Measurements from ENCODE around the gene CEMP1.
A peak's percentile ranks its signal among the peaks of the same experiment; 100 is the strongest.

The CEMP1 gene

DNA sequence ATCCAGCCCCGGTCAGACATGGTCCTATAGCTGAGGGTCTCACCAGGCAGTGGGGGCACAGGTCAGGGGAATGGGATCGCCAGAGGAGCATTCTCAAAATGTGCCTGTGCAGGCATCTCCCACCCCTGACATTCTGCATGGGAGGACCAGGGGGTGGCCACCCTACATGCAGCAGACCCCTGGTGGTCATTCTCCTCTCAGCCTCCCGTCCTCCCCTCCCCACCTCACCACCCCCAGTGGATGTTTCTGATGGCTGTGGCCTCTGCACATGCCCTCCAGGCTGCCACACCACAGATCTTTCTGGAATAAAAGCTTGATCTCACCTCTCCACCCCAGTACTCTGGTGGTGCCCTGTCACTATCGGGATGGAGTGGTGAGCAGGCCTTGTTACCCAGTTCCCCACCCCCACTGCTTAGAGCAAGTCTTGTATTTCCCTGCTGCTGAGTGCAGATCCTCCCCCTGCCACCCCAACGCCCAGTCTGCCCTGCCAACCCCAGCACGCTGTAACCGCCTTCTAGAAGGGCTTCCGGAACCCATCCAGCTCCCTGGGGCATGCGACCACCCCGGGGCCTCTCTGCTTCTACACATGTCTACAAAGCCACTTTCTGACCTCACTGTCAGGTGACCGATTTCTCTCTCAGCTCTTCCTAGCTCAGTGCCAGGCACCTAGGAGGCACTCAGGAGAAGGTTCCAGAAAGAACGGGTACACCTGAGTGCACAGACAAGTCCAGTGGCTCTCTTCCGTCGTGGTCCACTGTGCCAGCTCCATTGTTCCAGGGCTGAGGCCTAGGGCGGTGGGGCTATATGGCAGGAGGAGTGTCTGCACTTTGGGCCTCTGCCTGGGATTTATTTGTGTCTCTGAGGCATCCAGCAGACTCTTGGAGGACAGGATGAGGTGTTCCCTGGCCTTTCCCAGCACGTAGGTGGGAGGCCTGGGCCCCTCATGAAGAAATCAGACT, 47.0 kb downstream of the CEMP1 start:
- no peak for DNase-seq

DNA sequence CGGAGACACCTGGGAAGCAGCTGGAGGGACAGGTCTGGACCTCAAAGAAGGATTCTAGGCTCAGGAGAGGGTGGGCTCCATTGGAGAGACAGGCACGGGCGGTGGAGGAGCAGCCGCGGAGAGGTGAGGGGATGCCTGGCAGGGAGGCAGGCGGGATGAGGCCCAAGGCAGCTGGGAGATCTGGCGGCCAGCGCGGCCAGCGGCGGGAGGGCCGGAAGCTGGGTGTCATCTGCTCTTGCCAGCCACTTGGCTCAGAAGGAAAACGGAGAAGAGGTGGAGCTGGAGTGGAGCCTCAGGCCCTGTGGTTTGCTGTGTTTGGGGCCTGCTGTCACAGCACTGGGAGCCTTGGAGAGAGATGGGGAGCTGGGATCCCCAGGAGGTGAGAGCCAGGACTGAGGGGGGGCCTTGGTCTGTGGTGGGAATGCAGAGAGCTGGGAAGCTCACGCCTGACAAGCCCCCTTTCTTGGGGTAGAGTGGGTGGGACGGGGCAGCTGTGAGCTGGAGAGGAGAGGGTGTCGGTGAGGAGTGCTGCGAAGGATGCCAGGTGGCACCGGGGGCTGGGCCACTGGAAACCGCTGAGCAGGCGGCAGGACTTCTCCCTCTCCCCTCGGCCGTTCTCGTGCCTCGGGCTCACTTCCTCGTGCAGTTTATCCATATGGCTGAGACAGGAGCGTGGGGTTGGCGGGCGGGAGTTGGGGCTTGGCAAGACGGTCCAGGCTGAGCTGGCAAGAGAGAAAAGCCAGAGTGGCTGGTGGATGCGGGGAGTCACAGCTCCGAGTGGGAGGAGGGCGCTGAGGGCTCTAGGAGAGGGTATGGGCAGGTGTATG, 48.3 kb downstream of the CEMP1 start:
- peak; percentile 45 for DNase-seq

DNA sequence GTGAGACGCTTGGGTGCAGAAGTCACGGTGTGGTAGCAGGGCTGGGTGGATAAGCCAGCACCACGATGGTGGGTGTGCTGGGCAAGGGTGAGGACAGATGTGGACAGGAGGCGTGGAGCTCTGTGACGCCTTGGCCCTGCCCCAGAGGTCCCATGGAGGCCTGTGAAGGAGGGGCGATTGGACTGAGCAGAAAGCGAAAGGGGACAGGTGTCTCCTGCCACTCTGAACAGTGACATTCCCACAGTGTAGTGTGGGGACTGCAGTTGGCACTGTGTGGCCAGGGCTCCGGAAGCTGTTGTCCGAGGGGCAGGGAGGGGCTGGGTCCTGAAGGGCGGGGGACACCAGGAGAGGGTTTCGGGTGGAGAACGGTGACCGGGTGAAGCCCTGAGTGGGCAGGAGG, 49.0 kb downstream of the CEMP1 start:
- no peak for DNase-seq

DNA sequence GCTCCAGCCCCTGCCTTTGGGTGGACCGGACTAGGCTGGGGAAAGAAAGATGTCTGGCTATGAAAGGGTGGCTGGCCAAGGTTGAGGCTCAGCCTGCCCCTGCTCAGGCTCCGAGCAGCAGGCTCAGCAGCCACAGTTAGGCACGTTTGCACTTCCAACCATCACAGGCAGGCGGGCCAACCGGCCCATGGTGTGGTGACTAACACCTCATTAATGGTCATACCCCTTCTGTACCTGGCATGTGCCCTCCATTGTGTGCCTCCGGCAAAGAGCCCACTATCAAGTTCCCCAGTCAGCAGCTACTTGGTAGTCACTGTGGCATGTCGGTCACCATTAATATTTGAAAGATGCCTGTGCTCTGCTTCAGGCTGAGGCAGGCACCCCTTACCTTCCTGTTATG, 49.5 kb downstream of the CEMP1 start:
- DNase-seq, result no peak

DNA sequence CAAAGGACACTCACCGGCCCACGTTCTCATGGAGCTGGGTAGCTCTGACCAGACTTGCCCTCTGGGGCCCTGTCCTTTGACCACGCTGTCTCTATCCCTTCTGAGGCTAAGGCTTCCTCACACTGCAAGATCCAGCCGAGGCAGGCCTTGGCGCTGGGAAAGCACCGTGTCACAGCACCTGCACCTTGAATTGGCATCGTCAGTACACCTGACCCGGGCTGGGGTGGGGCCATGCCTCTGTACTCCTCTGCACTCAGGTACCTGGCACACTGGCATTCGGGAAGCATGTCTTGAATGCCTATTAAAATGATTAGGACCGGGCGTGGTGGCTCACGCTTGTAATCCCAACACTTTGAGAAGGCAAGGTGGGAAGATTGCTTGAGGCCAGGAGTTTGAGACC, 50.3 kb downstream of the CEMP1 start:
- no peak for DNase-seq
